Spleen (tissue), 11 donors: Measurements from ENCODE around the gene ALKBH3. TPM values are rescaled to one million over a fixed set of nuclear protein-coding genes. Genes with fewer than 3 reads are reported as not detected.

Source experiments
- DNase-seq: peaks from one replicate; pipeline ENCODE4 v3.0.0-alpha.2; 2020
- H3K27ac ChIP-seq, 8 donors: fragments of 200-600 bp; sonication (generic) in 7 of 8; 1 replicate in 4 of 8; 2 replicates in 4 of 8; pipeline versions ENCODE4 v1.5.0 to v1.8.0; 2016 to 2021; ENCODE audit warnings: inconsistent platforms in 4 of 8, mild to moderate bottlenecking in 4 of 8, moderate library complexity in 1 of 8
- H3K27me3 ChIP-seq, 7 donors: fragments of 200-600 bp; sonication (generic) in 6 of 7; replicated peaks in 1 of 7; 1 replicate in 4 of 7; 2 replicates in 3 of 7; pipeline versions ENCODE4 v1.5.0 to v1.8.0; 2016 to 2021; ENCODE audit warnings: inconsistent platforms in 3 of 7, mild to moderate bottlenecking in 1 of 7
- H3K36me3 ChIP-seq, 6 donors: fragments of 200-600 bp; sonication (generic) in 5 of 6; 1 replicate in 4 of 6; 2 replicates in 2 of 6; pipeline versions ENCODE4 v1.5.0 to v1.8.0; 2016 to 2021; ENCODE audit warnings: inconsistent platforms in 2 of 6
- H3K4me1 ChIP-seq, 6 donors: fragments of 200-600 bp; sonication (generic) in 5 of 6; 1 replicate in 3 of 6; 2 replicates in 3 of 6; pipeline versions ENCODE4 v1.5.0 to v1.8.0; 2016 to 2021; ENCODE audit warnings: inconsistent platforms in 3 of 6
- H3K4me3 ChIP-seq, 8 donors: fragments of 200-600 bp; sonication (generic) in 7 of 8; 1 replicate in 4 of 8; 2 replicates in 4 of 8; pipeline versions ENCODE4 v1.5.0 to v1.8.0; 2016 to 2021; ENCODE audit warnings: inconsistent platforms in 4 of 8, mild to moderate bottlenecking in 4 of 8, moderate library complexity in 2 of 8
- H3K9me3 ChIP-seq, 8 donors: fragments of 200-600 bp; sonication (generic) in 7 of 8; 1 replicate in 4 of 8; 2 replicates in 4 of 8; pipeline versions ENCODE4 v1.5.0 to v1.8.0; 2016 to 2021; ENCODE audit warnings: inconsistent platforms in 4 of 8
- POLR2A ChIP-seq, 3 donors: fragments of 450-650 bp; IDR thresholded peaks; one replicate each; pipeline ENCODE4 v1.5.1; 2017; ENCODE audit warnings: antibody characterized with exemption in 3 of 3, mild to moderate bottlenecking in 1 of 3
- POLR2AphosphoS5 ChIP-seq, 3 donors: sonication (generic); formaldehyde crosslinking; IDR thresholded peaks; one replicate each; pipeline ENCODE4 v1.5.1; 2017; ENCODE audit warnings: antibody characterized with exemption in 3 of 3
- whole genome bisulfite sequencing, 5 donors: extraction: QIAGEN DNeasy Blood & Tissue Kit in 3 of 5; methylation state at CpG; one replicate each; pipeline versions ENCODE4 v1.1.5 to v1.1.7; 2013 to 2018; 5-methylcytosine and 5-hydroxymethylcytosine counted together
- intact Hi-C: fragments of 100-400 bp; cut with DNase I; formaldehyde crosslinking; loops from one replicate; pipeline ENCODE4 v1.15.0; 2023; ENCODE audit warnings: low total_unique reads
- polyA plus RNA-seq, 3 donors: library from polyadenylated mRNA; stranded (reverse); fragments of 200-250 nt; gene quantifications; one replicate each; pipeline ENCODE4 v1.2.1, GENCODE V29; 2013
- total RNA-seq, 7 donors: library from RNA; depleted of rRNA in 3 of 7; stranded (reverse); fragments of >200 nt in 3 of 7; fragmentation: NEBNext Ultra II Directional in 4 of 7; extraction: Animal tissue kit (Norgen Biotek cat#: 25700) in 4 of 7; gene quantifications; one replicate each; pipeline versions ENCODE4 v1.1.0 to v1.2.1, GENCODE V29; 2016 to 2021
- TF ChIP-seq, protein P1 (sequence below), 11 experiments: fragments of 200-600 bp in 7 of 11; fragments of 450-650 bp in 4 of 11; sonication (generic) in 4 of 11; IDR thresholded peaks in 8 of 11; conservative IDR thresholded peaks in 3 of 11; 1 replicate in 7 of 11; 2 replicates in 4 of 11; pipeline versions ENCODE4 v1.4.0 to v1.8.0; 2016 to 2021; ENCODE audit warnings: antibody characterized with exemption in 11 of 11, inconsistent platforms in 4 of 11, mild to moderate bottlenecking in 1 of 11
- donor health status: healthy with polysubstance abuse.
- donor health status: DM: no; HTN: no; CAD: no; lungs with moderate emphysema.
- donor health status: DM: no; HTN: no; CAD: no.
- donor health status: Bipolar disorder and iron deficiency.
- donor health status: healthy.
- donor health status: DM: no; HTN: no; CAD: no.
- donor health status: DM: yes; HTN: yes; CAD: no.

ALKBH3 gene
- total and polyA plus RNA-seq, 10 donors, result 21.6 to 42.2 (median 32.6) TPM

- peak; percentile 67 for DNase-seq
- peaks cover 8 to 40% (median 31%) of the 10 kb centered on the region in 6 donors for H3K4me1 ChIP-seq
- TF ChIP-seq POLR2AphosphoS5 (IDR thresholded peaks at IDR 0.05) (peak in 2 of 3 donors; percentile 23 to 40), POLR2A (IDR thresholded peaks at IDR 0.05) (no peak)
- TF ChIP-seq, protein P1, sequence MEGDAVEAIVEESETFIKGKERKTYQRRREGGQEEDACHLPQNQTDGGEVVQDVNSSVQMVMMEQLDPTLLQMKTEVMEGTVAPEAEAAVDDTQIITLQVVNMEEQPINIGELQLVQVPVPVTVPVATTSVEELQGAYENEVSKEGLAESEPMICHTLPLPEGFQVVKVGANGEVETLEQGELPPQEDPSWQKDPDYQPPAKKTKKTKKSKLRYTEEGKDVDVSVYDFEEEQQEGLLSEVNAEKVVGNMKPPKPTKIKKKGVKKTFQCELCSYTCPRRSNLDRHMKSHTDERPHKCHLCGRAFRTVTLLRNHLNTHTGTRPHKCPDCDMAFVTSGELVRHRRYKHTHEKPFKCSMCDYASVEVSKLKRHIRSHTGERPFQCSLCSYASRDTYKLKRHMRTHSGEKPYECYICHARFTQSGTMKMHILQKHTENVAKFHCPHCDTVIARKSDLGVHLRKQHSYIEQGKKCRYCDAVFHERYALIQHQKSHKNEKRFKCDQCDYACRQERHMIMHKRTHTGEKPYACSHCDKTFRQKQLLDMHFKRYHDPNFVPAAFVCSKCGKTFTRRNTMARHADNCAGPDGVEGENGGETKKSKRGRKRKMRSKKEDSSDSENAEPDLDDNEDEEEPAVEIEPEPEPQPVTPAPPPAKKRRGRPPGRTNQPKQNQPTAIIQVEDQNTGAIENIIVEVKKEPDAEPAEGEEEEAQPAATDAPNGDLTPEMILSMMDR (IDR thresholded peaks at IDR 0.05 in 8 of 11, conservative IDR thresholded peaks at IDR 0.05 in 3 of 11), result peak in 1 of 11 experiments; percentile 18
- 40 to 63% (median 52%) methylated on average over 8 to 9 of the region's 9 CpGs for WGBS, 5 donors
- H3K36me3 ChIP-seq, result no peaks in the 10 kb centered on the region
- intact Hi-C loops, result loop anchor here (5.0 kb wide), 1 partner anchor 90 kb away; no protein-coding TSS in a partner anchor
- peak overlapping the region in 2 of 8 donors; percentile 6 to 17 for H3K27ac ChIP-seq
- H3K27me3 ChIP-seq, result peaks cover 0 to 67% (median 27%) of the 10 kb centered on the region in 7 donors
- peaks cover 0 to 3% (median 0%) of the 10 kb centered on the region in 8 donors for H3K9me3 ChIP-seq
- no peak overlapping the region for H3K4me3 ChIP-seq
These were observed 66.4 kb downstream of the ALKBH3 start for GRCh38 chr11:43947003-43947500.

GRCh38 chr11:43947815-43948214 is 67.2 kb downstream of the ALKBH3 start:
- Histone ChIP-seq H3K36me3 (no peaks in the 10 kb centered on the region), H3K9me3 (peaks cover 0 to 3% (median 0%) of the 10 kb centered on the region in 8 donors), H3K27me3 (peaks cover 0 to 67% (median 24%) of the 10 kb centered on the region in 7 donors), H3K27ac (peak overlapping the region in 1 of 8 donors; percentile 23), H3K4me3 (no peak overlapping the region), H3K4me1 (peaks cover 8 to 35% (median 26%) of the 10 kb centered on the region in 6 donors)
- intact Hi-C loops, result loop anchor here (5.0 kb wide), 1 partner anchor 89 kb away; no protein-coding TSS in a partner anchor
- TF ChIP-seq, protein P1 (IDR thresholded peaks at IDR 0.05 in 8 of 11, conservative IDR thresholded peaks at IDR 0.05 in 3 of 11), result no peak
- TF ChIP-seq POLR2A (IDR thresholded peaks at IDR 0.05) (no peak), POLR2AphosphoS5 (IDR thresholded peaks at IDR 0.05) (peak in 1 of 3 donors; percentile 26)
- peak; percentile 49 for DNase-seq
- 71 to 92% (median 77%) methylated on average over 1 of the region's 1 CpG for WGBS, 5 donors

GRCh38 chr11:43948341-43949225 is 68.0 kb downstream of the ALKBH3 start:
- Histone ChIP-seq H3K27ac (no peak overlapping the region), H3K36me3 (no peaks in the 10 kb centered on the region), H3K9me3 (peaks cover 0 to 3% (median 0%) of the 10 kb centered on the region in 8 donors), H3K4me1 (peaks cover 8 to 28% (median 18%) of the 10 kb centered on the region in 6 donors), H3K4me3 (no peak overlapping the region), H3K27me3 (peaks cover 0 to 66% (median 19%) of the 10 kb centered on the region in 7 donors)
- intact Hi-C loops, result loop anchor here (5.0 kb wide), 1 partner anchor 89 kb away; no protein-coding TSS in a partner anchor
- no peak for TF ChIP-seq POLR2A (IDR thresholded peaks at IDR 0.05)
- TF ChIP-seq POLR2AphosphoS5 (IDR thresholded peaks at IDR 0.05), result no peak
- TF ChIP-seq, protein P1 (IDR thresholded peaks at IDR 0.05 in 8 of 11, conservative IDR thresholded peaks at IDR 0.05 in 3 of 11), result no peak
- DNase-seq, result no peak
- WGBS, 5 donors, result 76 to 90% (median 86%) methylated on average over 2 of the region's 2 CpGs
